ES-I3 (cell line): ENCODE results near the gene VAT1.

Experiments used
- H3K36me3 ChIP-seq: 2 replicates; pipeline ENCODE4 v1.6.1; 2013; ENCODE audit warnings: mild to moderate bottlenecking, low read length, control low read depth, moderate library complexity; ENCODE audit not compliant: insufficient read depth
- H3K4me1 ChIP-seq: 2 replicates; pipeline ENCODE4 v1.6.1; 2013; ENCODE audit warnings: mild to moderate bottlenecking, control low read depth, low read length; ENCODE audit not compliant: insufficient read depth
- H3K9ac ChIP-seq: 2 replicates; pipeline ENCODE4 v1.6.1; 2013; ENCODE audit warnings: low read depth, mild to moderate bottlenecking, low read length, moderate library complexity
- H3K9me3 ChIP-seq: 2 replicates; pipeline ENCODE4 v1.6.1; 2013; ENCODE audit warnings: mild to moderate bottlenecking, low read length, moderate library complexity; ENCODE audit not compliant: control insufficient read depth, insufficient read depth

Gene VAT1

DNA sequence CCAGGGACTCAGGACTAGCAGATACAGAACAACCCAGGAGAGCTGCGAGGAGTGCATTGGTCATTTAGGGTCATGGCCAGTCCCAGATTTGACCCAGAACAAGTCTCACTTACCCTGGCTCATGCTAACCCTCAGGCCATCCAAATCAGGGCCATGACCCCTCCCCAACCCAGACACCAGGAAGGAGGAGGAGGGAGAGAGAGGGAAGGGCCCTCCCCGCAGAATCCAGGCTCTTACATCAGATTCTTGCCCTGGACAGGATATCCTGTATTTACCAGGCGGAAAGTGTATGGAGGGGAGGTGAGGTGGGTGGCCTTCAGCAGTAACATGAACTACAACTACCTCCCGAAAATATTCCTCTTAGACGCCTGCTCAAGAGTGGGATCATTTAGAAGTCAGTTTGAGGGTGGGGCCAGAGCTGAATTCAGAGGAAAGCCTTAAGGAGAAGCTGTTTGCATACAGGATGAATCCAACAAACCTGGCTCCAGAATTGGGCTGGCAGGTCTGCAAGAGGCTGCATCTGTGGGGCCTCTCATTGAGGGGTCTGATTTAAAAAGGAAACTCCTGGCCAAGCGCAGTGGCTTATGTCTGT, 2.1 kb downstream of the VAT1 start:
- peak overlapping the region; percentile 100 for H3K9ac ChIP-seq

DNA sequence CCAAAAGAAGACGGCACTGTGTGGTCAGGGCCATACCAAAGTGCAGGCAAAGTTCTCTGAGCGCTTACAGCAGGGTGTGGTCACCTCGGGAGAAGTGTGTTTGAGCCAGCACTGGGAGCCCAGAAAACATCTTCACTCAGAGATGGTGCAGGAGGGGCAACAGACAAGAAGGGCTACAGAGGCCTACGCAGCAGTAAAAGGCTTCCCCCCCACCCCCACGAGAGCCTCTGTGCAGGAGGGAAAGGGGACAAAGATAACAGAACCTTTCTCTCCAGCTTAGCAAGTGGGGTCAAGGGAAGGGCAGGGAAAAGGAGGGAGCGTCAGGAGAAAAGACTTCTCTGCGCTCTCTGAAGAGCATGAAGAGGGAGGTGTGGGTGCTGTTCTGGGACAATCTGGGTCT, 2.8 kb downstream of the VAT1 start:
- Histone ChIP-seq H3K36me3 (peaks cover 18% of the 10 kb centered on the region; the same call in 1 of the 2 replicates), H3K9me3 (no peaks in the 10 kb centered on the region), H3K9ac (peak overlapping the region; percentile 100), H3K4me1 (peaks cover 34% of the 10 kb centered on the region)

More for the DNA sequence above, 2.1 kb downstream of the VAT1 start:
- peaks cover 18% of the 10 kb centered on the region; the same call in 1 of the 2 replicates for H3K36me3 ChIP-seq
- H3K9me3 ChIP-seq, result no peaks in the 10 kb centered on the region
- H3K4me1 ChIP-seq, result peaks cover 27% of the 10 kb centered on the region

DNA sequence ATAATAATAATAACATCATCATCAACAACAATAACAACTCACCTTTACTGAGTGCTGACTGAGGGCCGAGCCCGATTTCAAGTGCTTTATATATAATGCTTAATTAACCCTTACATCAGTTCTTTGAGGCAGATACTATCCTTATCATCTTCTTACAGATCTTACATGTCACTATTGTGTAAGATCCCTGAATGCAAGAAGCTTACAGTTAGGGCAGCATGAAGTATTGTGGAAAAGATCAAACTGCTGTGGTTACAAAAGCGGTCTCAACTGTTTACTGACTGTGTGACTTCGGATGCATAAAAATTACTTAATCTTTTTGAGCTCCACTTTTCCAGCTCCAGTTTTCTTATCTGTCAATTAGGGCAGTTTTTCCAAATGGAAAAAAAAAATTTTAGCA, 3.3 kb downstream of the VAT1 start:
- H3K9me3 ChIP-seq, result no peaks in the 10 kb centered on the region
- peaks cover 39% of the 10 kb centered on the region for H3K4me1 ChIP-seq
- peaks cover 18% of the 10 kb centered on the region; the same call in 1 of the 2 replicates for H3K36me3 ChIP-seq
- no peak overlapping the region for H3K9ac ChIP-seq

DNA sequence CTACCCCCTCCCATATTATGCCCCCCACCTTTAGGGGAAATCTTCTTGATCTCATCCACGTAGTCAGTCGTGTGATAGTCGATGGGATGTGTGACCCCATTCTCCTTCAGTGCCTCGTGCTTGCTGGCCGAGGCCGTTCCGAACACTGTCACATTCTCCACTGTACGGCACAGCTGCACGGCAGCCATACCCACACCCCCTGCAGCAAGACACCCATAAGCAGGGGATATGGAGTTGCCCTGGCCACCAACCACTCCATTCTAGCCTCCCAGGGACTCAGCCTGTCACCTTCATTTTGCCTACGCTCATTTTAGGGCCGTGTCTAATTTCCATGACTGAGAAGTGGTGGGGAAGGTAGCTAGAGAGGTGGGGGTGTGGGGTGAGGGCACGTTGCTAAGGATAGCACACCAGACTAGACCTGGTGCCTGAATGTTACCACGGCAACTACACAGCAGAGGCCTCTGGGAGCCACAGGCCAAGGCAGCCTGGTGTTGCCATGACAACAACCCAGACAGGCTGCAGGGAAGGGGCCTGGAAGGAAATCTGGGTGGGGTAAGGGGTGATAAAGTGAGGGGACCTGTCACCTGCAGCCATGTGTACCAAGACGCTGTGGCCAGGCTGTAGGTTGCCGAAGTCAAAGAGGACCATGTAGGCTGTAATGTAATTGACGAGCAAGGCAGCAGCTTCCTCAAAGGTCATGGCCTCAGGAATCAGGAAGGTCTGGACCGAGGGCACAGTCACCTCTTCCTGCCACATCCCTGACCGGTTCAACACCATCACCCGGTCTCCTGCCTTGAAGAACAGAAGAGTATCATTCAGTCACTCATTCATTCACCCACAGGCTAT, 4.0 kb downstream of the VAT1 start:
- no peak overlapping the region for H3K9ac ChIP-seq
- peaks cover 18% of the 10 kb centered on the region; the same call in 1 of the 2 replicates for H3K36me3 ChIP-seq
- H3K9me3 ChIP-seq, result no peaks in the 10 kb centered on the region
- peaks cover 46% of the 10 kb centered on the region for H3K4me1 ChIP-seq

DNA sequence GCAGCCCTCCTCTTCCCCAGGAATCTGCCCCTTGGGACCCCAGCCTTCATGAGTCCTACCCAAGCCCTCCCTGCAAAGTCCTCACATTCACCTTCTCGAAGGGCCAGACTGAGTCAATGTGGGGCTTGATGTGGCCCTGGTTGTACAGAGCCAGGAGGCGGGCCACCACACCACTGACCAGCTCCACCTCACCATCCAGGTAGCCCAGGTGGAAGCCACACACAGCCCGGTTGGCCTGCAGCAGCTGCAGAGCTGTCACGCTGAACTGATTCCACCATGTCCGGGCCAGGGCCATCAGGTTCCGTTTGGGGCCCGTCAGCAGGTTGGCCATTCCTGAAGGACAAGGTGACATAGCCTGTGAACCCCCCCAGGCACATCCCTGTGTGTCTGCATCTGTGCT, 6.0 kb downstream of the VAT1 start:
- Histone ChIP-seq H3K36me3 (peaks cover 18% of the 10 kb centered on the region; the same call in 1 of the 2 replicates), H3K9me3 (no peaks in the 10 kb centered on the region), H3K9ac (no peak overlapping the region)

DNA sequence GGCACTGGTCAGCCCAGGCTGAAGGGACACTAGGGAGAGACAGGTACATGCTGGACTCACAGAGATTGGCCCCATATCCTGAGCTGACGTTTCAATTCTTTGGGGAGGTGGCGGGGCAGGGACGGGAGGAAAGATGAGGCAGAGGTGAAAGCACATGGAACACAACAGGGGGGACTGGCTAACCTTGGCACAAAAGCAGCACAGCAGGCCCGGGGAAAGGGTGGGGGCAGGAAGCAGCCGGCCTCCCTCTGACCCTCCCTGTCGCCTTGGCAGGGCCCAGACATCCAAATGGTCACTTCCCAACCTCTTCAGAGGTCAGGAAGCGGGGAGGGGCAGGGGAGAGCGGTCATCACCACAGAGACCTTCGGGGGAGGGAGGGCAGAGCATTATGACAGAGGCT, 6.6 kb downstream of the VAT1 start:
- H3K4me1 ChIP-seq, result peaks cover 46% of the 10 kb centered on the region
- H3K9ac ChIP-seq, result no peak overlapping the region
- no peaks in the 10 kb centered on the region for H3K9me3 ChIP-seq
- H3K36me3 ChIP-seq, result peaks cover 18% of the 10 kb centered on the region; the same call in 1 of the 2 replicates

More for the DNA sequence above, 6.0 kb downstream of the VAT1 start:
- peaks cover 46% of the 10 kb centered on the region for H3K4me1 ChIP-seq

DNA sequence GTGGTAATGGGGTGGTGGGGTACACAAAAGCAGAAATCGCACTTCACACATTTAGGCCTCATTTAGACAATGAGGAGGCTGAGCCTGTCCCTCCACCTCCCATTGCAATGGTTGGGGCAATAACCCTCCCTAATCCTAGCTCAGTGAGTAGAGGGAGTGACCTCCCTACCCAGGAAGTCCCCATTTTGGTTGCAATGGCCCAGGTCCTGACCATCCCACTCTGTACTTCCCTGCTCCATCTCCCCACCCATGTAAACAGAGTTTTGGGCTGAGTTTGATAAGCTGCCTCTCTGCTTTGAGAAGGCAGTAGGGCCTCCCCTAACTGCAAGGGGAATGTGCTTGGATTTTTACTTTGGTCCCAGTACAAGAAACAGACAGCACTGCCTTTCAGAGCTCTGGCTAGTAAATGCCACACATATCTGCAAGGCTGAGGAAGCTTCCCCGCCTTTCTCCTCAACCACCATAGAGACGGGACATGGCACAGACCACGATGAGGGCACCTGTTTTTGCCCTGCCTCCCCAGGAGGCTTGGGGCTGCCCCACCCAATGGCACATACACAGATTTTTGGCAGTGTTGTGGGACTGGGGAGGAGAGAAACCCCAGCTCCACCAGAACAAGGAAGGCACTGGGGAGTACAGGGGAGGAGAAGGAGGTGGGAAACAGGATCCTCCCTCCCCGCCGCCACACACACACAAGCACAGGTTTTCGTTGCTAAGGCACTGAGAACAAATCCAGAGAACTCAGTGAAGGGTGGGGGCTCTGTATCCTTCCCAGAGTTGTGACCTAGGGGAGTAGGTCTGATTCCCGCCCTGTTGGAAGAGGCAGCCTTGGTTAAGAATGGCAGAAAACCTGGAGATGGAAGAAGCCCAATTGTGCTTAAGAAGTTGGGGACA, 7.3 kb downstream of the VAT1 start:
- Histone ChIP-seq H3K9ac (no peak overlapping the region), H3K4me1 (peaks cover 40% of the 10 kb centered on the region), H3K36me3 (peaks cover 15% of the 10 kb centered on the region; the same call in 1 of the 2 replicates), H3K9me3 (no peaks in the 10 kb centered on the region)

DNA sequence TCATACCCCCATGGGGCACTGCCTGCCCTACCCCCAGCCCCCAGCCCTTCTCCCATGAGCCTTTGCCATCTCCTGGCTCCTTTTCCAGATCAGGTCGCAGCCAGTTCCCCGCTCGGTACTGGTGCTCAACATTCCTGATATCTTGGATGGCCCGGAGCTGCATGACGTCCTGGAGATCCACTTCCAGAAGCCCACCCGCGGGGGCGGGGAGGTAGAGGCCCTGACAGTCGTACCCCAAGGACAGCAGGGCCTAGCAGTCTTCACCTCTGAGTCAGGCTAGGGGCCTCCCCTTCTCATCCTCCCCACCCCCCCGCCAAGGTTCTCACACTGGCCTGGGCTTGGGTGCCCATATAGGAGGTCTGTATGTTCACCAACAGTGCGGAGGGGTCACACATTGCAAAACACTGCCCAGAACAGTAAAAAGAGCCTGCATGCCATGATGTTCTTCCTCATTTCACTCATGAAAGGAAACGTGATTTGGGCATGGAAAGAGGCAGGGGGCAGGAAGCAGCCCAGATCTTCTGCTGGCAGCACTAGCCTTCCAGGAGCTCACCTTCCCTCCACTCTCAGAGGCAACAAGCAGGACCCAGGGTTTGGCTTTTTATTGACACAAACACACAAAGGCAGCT, 8.1 kb downstream of the VAT1 start:
- H3K4me1 ChIP-seq, result peaks cover 33% of the 10 kb centered on the region; the same call in 1 of the 2 replicates
- H3K9me3 ChIP-seq, result no peaks in the 10 kb centered on the region
- H3K36me3 ChIP-seq, result peaks cover 15% of the 10 kb centered on the region; the same call in 1 of the 2 replicates
- H3K9ac ChIP-seq, result no peak overlapping the region

DNA sequence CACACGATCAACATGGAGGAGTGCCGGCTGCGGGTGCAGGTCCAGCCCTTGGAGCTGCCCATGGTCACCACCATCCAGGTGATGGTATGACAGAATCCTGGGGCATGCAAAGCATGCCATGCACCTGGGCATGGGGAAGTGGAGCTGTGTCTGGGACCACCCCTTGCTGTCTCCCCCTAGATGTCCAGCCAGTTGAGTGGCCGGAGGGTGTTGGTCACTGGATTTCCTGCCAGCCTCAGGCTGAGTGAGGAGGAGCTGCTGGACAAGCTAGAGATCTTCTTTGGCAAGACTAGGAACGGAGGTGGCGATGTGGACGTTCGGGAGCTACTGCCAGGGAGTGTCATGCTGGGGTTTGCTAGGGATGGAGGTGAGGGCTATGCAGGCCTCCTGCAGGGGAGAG, 8.9 kb downstream of the VAT1 start:
- H3K9me3 ChIP-seq, result no peaks in the 10 kb centered on the region
- peaks cover 33% of the 10 kb centered on the region; the same call in 1 of the 2 replicates for H3K4me1 ChIP-seq
- peaks cover 11% of the 10 kb centered on the region; the same call in 1 of the 2 replicates for H3K36me3 ChIP-seq
- H3K9ac ChIP-seq, result no peak overlapping the region

DNA sequence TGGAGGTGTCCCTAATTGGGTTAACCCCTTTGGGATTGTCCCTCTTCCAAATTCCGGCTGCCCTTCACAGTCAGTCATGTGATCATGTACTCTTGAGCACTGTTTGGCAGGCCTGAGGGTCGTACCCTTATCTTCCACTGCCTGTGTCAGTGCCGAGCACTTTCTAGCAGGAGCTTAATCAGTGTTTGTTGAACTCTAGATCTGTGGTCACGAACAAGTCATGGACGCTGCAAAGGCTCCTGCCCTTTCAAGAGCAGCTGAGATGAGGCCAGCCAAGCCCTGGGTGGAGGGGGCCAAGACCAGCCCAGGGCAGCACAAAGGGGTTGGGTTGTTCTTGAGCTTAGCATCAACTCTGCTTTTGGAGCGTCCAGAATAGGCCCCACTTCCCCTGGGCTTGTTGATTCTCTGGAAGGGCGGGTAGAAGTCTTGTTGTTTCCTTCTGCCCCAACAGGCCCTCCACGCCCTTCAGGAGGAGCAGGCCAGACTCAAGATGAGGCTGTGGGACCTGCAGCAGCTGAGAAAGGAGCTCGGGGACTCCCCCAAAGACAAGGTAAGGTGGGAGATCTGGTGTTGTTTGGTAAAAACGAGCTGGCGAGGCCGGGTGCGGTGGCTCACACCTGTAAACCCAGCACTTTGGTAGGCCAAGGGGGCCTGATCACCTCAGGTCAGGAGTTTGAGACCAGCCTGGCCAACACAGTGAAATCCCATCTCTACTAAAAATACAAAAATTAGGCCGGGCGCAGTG, 10.3 kb downstream of the VAT1 start:
- H3K4me1 ChIP-seq, result peaks cover 33% of the 10 kb centered on the region; the same call in 1 of the 2 replicates
- H3K9me3 ChIP-seq, result no peaks in the 10 kb centered on the region
- H3K36me3 ChIP-seq, result peaks cover 8% of the 10 kb centered on the region; the same call in 1 of the 2 replicates
- H3K9ac ChIP-seq, result no peak overlapping the region

DNA sequence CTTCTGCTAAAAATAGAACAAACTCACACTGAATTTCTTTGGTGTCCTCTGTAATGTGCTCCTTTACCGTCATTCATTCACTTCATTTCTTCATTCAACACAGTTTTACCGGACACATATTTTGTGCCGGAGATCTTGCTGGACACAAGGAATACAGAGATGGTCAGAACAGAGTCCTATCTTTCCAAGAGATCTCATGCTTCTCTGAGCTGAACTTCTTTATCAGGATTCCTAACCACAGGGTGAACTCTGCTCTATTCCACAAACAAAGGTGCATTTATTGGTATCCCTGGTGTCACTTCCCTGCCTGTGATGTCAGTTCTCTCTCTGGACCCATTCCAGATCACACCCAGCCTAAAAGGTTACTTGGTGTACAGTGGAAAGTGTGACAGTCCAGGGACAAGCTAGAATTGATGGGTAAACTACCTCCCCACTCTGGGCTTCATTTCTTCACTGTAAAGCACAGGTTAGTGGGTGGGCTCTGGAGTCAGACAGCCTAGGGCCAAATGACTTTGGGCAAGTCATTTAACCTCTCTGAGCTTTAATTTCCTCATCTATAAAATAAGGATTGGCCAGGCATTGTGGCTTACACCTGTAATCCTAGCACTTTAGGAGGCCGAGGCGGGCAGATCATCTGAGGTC, 11.4 kb downstream of the VAT1 start:
- H3K9me3 ChIP-seq, result no peaks in the 10 kb centered on the region
- H3K9ac ChIP-seq, result no peak overlapping the region
- H3K36me3 ChIP-seq, result no peaks in the 10 kb centered on the region
- peaks cover 26% of the 10 kb centered on the region; the same call in 1 of the 2 replicates for H3K4me1 ChIP-seq

DNA sequence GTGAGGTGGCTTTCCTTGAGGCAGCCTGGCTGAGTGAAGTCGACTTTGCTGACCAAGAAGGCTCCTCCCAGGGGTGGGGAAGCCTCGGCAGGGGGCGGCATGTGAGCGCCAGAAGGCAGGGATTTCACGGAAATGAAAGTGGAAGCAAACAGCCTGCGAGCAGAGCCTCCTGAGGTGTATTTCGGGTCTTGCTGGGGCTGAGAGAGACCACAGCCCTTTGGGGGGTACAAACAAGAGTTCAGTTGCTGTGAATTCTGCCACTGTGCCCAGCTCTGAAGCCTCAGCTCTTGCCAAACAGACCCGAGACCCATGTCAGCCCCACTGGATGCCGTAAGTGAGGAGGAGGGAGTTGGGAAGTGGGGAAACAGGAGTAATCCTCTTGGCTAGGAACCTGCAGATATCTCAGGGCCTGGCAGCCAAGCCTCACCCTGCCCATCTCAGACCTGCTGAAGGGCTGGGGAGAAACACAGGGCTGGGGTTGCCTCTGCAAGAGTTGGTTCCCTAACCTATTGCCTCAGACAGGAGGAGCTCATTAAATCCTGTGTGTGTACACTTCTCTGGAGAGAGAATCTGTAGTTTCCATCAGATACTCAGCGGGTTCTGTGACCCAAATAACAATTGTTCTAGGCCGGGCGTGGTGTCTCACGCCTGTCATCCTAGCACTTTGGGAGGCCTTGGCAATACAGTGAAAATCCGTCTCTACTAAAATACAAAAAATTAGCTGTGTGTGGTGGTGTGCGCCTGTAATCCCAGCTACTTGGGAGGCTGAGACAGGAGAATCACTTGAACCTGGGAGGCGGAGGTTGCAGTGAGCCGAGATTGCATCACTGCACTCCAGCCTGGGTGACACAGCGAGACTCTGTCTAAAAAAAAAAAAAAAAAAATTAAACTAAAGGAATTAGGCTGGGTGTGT, 15.3 kb downstream of the VAT1 start, which contains the start of gene IFI35:
IFI35 (plus strand) TSS at position 146 of the 913 bp plus-strand sequence; CDS start at position 310, 164 bp downstream.
- Histone ChIP-seq H3K9ac (peak within 1 kb of the TSS; percentile 51), H3K9me3 (no peaks in the 10 kb centered on the region), H3K4me1 (no peaks in the 10 kb centered on the region), H3K36me3 (peaks cover 7% of the 10 kb centered on the region)
